A549 treated with GW870086 at 1 μM for 4 hours (cell line): ENCODE data around the gene CEACAM20. TPM values are rescaled to one million over a fixed set of nuclear protein-coding genes. Genes with fewer than 3 reads are reported as not detected.

Experiments
- total RNA-seq: library from RNA; stranded (reverse); fragments of 200-300 nt; extraction: Qiagen RNA extraction; gene quantifications from 5 replicates; pipeline ENCODE4 v1.2.3, GENCODE V29; 2022; ENCODE audit warnings: low read depth

Gene CEACAM20
- total RNA-seq, result 0.10 TPM in 1 of 5 replicates, not detected in the others

GRCh38 chr19:44529536-44529935 lies at the start of gene CEACAM20:
CEACAM20 (minus strand) TSS chr19:44529675; CDS start chr19:44529509, 166 bp downstream.

GRCh38 chr19:44499962-44500949 lies 29.2 kb downstream of the CEACAM20 start, which contains the start of gene ZNF180:
ZNF180 (minus strand) TSS chr19:44500522; CDS start chr19:44497334, 3,188 bp downstream.

Other genes starting within 250 kb of the CEACAM20 start
- 2.0 to 3.5 TPM (median 3.3 TPM) in 5 replicates for gene ZNF235, start 224.7 kb downstream of the CEACAM20 start, total RNA-seq
- 1.8 to 2.7 TPM (median 2.4 TPM) in 5 replicates for gene ZNF112, start 173.0 kb downstream of the CEACAM20 start, total RNA-seq
- gene ZNF285, start 128.1 kb downstream of the CEACAM20 start, total RNA-seq, result 1.7 to 2.5 TPM (median 2.4 TPM) in 5 replicates
- 2.3 to 3.4 TPM (median 3.0 TPM) in 5 replicates for gene ZNF229, start 81.2 kb downstream of the CEACAM20 start, total RNA-seq
- 8.0 to 9.3 TPM (median 8.1 TPM) in 5 replicates for gene ZNF180, start 29.2 kb downstream of the CEACAM20 start, total RNA-seq
- 0.41 to 0.66 TPM (median 0.59 TPM) in 5 replicates for gene IGSF23, start 83.9 kb upstream of the CEACAM20 start, total RNA-seq
- gene PVR, start 114.2 kb upstream of the CEACAM20 start, total RNA-seq, result 106 to 117 TPM (median 111 TPM) in 5 replicates
- 7.3 to 10.3 TPM (median 9.3 TPM) in 5 replicates for gene CEACAM19, start 141.8 kb upstream of the CEACAM20 start, total RNA-seq
- 0.10 to 0.12 TPM (median 0.11 TPM) in 3 of 5 replicates, not detected in the others for gene CEACAM16, start 169.5 kb upstream of the CEACAM20 start, total RNA-seq
- gene BCL3, start 219.0 kb upstream of the CEACAM20 start, total RNA-seq, result 38.4 to 70.3 TPM (median 61.0 TPM) in 5 replicates
- not detected in 5 replicates for gene CBLC, start 248.2 kb upstream of the CEACAM20 start, total RNA-seq